ENCODE measurements around the gene CACNA1I.

DNA sequence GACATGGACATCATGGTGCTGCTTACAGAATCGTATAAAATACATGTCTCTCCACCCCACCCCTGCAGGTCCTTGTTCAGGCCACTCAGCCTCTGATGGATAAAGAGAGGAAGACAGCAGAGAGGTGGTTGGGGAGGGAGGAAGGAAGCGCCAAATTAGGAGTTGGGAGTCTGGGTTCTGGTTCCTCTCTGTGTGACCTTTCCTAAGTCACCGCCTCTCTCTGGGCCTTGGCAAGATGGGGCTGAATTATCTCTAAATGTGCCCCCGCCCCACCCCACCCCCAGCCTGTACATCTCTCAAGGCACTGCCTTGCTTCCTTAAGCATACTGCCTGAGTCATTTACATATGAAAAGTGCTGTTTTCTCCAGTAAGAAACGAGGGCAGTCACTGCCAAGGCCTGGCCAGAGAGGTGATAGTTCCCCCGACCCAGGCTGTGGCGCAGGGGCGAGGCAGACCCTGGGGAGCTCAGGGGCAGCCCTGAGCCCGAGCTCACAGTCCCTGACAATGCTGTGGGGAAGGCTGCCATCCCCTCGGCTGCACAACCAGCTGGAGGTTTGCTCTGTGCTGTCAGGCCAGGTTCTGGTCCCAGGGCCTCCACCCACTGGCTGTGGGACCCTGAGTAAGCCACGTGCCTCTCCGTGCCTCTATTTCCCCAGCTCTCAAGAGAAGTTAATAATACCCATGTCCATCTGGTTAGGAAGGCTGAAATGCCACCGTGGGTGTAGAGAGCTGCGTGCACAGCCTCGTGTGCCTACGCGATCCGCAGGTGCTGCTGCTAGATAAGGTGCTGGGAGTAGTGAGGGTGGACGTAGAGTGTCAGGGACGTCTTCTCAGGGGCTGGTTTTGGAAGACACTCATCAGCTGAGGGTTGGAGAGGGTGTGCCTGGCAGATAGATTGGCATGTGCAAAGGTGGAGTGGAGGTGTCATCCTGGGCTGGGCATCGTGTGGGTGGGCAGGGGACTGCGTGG, 55.3 kb downstream of the CACNA1I start:
- TF ChIP-seq, protein P1, sequence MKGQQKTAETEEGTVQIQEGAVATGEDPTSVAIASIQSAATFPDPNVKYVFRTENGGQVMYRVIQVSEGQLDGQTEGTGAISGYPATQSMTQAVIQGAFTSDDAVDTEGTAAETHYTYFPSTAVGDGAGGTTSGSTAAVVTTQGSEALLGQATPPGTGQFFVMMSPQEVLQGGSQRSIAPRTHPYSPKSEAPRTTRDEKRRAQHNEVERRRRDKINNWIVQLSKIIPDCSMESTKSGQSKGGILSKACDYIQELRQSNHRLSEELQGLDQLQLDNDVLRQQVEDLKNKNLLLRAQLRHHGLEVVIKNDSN (IDR thresholded peaks at IDR 0.05), result no peak
- TF ChIP-seq TAF1 (IDR thresholded peaks at IDR 0.05; ENCODE audit: low read depth) (no peak), CEBPB (IDR thresholded peaks at IDR 0.05) (no peak), EP300 (IDR thresholded peaks at IDR 0.05; ENCODE audit: borderline replicate concordance) (no peak), RAD21 (IDR thresholded peaks at IDR 0.05; ENCODE audit: low read depth) (no peak)

Measured in Ishikawa (cell line).